Inflammatory macrophage treated with lipopolysaccharide for 4 hours (primary cell): Measurements from ENCODE around the gene SLC35D2.
"Not testable (repeated sequence)": the region's sequence is repeated elsewhere in the genome, so short reads cannot be mapped to it uniquely, and the experiment has no call there.

Source experiments
- DNase-seq: peaks from one replicate; pipeline ENCODE4 v3.0.0-alpha.2; 2020

Gene SLC35D2

DNA sequence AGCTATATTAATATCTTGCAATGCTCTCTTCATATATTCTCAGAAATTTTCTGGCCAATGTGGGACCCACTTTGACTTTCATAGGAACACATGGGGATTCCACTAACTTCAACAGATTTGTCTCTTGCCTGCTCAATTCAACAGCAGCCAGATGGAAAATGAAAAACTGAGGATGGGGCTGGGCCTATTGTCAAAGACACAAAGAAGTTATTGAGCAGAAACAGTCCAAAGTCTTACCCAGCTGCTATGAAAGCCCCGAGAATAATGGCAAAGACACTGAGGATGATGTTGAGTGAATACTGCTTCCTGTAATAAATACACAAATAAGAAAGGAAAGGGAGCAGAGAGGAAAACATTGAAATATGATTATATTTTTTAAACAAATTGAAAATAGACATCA is 32.6 kb downstream of the SLC35D2 start:
- DNase-seq = no peak

DNA sequence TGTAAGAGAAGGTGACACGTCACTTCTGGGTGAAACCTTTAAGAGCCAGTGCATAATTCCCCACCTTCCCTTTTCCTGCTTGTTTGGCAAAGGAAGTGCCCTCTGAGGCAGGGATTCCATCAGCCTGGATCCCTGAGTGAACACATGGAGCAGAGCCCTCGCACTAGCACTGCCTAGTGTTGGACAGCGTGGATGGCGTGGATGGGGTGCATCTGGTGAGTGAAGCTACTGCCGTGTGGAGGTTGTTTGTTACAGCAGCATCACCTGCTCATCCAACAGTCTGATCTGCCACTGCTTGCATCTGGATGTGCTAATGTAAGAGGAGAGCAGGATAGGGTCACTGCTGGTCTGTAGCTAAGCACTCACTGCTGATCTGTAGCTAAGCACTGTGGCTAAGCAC is 35.2 kb downstream of the SLC35D2 start:
- DNase-seq = no peak

DNA sequence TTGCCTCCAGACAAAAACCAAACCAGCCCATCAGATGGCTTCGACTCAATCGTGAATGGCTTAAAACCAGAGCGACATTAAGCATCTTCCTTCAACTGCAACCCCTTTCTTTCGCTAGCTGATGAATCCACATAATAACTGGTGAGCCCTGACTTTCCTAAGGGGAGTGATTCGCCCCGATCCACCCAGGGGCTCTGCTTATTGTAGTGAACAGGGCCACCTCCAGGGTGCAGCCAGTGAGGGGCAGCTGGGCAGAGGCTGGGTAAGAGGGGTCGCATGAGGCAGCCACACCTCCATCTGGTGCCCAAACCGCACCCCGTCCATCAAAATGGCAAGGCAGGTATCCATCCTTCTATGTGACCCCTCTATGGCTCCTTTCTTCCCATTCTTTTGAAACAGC is 38.0 kb downstream of the SLC35D2 start:
- no peak for DNase-seq

DNA sequence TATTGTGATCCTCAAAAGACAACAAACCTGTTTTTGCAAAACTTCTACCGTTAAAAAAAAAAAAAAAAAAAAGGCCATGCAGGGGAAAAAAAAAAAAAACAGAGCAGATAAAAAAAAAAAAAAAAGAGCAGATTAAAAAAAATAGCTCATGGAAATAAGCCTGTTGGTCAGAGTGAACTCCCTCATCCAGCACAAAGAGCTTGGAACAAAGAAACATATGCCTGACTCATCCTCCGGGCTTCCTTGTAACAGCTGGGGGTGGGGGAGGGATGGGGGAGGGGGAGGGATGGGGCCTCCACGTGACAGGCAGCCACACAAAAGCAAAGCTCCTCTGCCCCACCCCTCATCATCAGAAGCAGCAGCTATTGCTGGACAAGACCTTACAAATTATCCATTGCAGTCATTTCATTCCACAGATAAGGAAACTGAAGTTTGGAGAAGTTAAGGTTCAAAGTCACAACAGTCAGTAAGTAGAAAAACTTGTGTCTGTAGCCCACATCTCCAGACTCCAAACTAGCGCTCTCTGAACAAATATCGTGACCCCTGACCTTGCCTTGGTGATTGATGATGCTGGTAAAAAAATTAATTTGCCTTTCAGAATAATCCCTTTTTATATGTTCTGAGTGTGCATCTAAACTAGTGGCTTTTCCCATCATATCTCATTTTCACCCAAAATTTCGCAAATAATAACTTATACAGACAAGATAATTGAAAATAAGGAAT is 38.9 kb downstream of the SLC35D2 start:
- peak; percentile 24 for DNase-seq

DNA sequence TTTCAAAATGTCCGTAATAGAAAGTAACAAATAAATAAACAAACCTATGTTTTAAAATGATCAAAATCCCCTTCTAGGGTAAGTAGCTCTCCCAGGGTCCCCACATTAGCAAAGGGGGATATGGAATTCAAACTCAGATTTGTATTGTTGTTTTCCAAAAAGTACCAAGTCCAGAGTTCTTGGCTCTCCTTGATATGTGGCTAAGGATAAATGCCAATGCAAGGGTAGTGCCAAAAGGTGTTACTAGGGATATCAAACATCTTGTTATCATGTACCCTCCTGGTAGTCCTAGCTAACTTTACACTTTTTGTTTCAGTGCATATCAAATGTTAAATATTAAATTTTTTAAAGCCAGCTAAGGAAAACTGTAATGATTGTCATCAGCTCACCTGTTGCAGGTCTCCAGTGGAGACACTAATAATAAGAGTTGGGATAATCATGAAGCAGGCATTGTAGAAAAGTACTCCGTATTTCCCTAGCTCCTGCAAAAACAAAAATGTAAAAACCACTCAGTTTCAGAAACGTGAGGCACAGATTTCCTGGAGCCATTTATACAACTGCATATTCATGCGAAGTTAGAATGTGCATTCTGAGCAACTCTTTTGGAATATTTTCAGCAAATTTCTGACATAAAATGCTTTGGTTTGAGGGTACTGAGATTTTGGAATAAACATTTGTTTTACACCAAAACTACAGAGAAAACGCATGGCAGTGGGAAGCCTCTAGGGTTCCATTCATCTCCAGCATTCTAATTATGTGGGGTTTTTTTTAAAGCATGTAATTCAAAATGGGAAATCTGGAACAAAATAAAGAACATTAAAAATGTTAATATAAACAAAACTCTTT is 39.8 kb downstream of the SLC35D2 start:
- no peak for DNase-seq

DNA sequence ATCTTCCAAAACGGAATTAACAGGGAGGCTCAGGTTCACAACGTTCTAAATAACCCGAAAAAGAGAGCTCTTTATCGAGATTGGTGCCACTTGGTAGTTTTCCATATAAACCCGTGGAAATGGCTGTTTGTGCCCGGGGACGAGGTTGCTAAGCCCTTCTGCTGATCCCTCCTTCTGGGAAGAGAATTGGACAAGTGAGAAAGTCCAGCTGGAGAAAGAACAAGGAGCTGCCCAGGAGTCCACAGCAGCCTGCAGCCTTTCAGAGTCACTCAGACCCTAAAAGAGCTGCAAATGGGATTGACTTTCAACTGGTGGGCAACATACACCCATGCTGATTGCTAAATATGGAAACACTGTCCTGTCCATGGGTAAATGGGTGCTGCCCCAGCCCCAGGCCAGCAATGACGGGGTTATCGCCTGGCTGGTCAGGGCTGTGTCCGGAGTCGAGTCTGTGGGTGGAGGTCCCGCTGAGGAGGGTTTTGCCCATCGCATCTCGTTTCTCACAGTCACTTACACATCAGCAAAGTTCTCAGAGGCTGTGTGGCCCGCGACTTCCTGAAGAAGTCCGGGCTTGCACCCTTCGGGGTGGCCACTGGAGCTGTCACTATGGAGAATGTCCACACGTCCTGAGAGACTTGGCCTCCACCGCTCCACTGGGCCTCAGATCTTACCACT is 40.8 kb downstream of the SLC35D2 start:
- DNase-seq = no peak

DNA sequence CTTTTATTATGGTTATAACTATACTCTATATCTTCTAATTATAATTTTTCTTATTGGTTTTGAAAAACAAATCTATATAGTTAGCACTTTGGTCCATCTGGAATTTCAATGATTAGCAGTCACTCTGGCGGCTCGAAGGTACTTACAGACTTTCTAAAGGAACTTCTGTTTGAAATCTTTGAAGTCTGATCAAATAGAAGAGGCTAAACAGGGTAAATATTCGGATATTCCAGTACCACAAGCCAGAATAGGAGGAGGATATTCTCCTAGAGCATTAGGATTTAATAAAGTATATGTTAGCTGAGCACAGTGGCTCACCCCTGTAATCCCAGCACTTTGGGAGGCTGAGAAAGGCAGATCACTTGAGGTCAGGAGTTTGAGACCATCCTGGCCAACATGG is 42.8 kb downstream of the SLC35D2 start:
- DNase-seq = no peak

DNA sequence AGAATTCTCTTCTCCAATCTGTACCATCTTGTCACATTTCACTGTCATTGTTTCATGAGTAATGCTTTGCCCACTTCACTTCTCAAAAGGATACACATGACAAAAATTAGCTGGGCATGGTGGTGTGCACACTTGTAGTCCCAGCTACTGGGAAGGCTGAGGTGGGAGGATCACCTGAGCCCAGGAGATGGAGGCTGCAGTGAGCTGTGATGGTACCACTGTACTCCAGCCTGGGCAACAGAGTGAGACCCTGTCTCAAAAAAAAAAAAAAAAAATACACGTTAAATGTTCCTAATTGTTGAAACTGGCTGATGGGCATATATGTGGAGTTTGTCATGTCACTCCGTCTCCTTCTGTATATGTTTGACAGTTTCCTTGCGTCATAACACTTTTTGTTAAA is 45.2 kb downstream of the SLC35D2 start:
- no peak for DNase-seq

DNA sequence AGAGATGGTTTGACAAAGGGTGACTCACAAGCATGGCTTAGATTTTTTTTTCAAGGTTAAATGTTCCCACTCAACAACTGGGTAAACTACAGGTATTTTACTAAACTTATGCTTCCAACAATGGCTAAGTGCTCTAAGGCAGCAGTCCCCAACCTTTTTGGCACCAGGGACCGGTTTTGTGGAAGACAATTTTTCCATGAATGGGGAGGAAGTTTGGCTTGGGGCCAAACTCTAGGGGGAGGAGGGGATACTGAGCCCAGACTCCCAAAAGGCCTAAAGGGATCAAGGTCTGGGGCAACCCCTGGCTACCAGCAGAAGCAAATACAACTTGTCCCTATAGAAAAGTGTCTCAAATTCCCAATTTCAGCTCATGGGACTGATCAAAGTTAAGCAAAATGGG is 49.6 kb downstream of the SLC35D2 start:
- DNase-seq = no peak

DNA sequence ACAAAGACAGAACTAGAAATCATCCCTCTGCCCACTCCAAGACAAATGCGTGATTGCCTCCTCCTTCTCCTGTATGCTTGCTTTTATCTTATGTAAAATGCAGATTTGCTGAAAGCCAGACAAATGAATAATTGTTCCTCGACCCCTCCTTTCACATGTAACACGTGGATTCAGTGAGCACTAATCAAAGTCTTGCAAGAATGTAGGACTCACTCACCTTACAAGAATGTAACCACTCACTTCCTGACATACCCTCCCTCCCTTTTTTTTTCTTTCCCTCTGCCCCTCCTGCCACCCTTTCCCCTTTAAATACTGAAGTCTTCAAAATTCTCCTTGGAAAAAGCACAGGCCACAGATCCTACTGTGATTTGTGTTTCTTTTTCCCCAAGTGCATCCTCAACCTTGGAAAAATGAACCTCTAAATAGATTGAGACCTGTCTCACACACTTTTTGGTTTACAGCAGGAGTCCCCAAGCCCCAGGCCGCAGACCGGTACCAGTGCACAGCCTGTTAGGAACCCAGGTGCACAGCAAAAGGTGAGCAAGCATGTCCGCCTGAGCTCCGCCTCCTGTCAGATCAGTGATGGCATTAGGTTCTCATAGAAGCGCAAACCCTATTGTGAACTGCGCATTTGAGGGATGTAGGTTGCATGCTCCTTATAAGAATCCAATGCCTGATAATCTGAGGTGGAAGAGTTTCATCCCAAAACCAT is 52.1 kb downstream of the SLC35D2 start:
- no peak for DNase-seq

DNA sequence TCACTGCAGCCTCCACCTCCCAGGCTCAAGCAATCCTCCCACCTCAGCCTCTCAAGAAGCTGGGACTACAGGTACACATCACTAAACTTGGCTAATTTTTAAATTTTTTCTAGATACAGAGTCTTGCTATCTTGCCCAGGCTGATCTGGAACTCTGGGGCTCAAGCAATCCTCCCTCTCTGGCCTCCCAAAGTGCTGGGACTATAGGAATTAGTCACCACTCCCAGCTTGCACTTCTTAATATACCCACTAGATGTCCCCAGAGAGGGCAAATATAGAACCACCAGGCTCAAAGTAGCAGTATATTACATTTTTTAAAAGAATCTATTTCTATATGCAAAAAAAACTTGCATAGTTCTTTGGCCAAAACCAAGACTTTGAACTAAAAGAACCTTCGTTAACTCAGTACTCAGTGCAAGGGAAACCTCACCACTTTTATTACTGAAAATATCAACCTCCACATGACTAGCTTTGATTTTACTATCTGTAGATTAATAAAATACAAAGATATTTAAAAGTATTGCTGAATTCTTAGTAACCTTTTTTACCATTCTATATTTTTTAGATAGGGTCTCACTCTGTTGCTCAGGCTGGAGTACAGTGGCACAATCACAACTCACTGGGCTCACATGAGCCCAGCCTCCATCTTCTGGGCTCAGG is 55.7 kb downstream of the SLC35D2 start:
- peak; percentile 61 for DNase-seq

DNA sequence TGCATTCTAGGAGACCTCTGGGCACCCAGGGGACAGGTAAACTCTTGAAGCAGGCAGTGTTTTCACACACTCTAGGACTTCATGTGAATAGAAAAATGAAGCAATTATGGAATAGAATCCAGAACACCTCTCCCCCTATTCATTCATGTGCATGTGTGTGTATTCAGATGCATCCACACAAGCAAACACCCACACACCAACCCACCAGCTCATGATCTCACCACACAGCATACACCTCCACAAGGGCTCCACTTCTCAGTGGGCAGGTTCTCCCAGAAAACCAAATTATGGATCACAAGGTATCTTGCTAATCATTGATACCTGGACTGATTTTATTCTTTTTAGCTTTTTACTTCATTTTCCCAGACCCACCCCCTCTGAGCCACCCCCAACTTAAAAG is 60.3 kb downstream of the SLC35D2 start:
- DNase-seq = no peak

DNA sequence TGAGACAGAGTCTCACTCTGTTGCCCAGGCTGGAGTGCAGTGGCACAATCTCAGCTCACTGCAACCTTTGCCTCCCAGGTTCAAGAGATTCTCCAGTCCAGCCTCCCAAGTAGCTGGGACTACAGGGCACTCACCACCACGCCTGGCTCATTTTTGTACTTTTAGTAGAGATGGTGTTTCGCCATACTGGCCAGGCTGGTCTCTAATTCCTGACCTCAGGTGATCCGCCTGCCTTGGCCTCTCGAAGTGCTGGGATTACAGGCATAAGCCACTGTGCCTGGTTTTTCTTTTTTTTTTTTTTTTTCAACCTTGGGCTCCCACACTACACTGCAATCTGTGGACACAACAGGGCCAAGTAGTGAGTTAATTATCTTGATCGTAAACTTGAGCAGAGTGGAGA is 60.8 kb downstream of the SLC35D2 start:
- not testable (repeated sequence) for DNase-seq

DNA sequence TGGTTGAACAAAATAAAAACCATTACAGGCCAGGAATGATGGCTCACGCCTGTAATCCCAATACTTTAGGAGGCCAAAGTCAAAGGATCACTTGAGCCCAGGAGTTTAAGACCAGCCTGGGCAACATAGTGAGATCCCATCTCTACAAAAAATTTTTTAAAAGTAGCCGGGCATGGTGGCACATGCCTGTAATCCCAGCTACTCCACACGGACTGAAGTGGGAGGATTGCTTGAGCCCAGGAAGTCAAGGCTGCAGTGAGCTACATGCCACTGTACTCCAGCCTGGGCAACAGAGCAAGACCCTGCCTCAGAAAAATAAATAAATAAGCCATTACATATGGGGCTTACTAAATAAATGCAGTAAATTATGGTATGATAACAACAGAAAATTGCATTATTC is 61.3 kb downstream of the SLC35D2 start:
- DNase-seq = not testable (repeated sequence)

DNA sequence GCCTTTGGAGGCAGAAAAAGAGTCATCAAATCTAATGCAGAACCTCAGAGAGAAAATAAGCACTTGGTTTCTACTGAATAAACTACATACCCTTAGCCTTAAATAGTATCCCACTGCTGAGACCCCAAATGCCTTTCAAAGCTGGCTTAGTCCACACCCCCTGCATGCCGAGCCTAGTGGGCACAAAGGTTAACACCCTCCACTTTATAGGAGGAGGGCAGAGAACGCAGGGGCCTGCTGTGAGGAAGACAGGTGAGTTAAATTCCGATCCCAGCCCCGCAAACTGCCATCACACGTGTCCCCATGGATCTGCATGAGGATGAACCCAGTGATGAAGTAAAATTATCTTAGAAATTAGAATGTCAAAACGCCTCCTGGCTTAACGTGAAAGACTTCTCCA is 62.0 kb downstream of the SLC35D2 start:
- no peak for DNase-seq

DNA sequence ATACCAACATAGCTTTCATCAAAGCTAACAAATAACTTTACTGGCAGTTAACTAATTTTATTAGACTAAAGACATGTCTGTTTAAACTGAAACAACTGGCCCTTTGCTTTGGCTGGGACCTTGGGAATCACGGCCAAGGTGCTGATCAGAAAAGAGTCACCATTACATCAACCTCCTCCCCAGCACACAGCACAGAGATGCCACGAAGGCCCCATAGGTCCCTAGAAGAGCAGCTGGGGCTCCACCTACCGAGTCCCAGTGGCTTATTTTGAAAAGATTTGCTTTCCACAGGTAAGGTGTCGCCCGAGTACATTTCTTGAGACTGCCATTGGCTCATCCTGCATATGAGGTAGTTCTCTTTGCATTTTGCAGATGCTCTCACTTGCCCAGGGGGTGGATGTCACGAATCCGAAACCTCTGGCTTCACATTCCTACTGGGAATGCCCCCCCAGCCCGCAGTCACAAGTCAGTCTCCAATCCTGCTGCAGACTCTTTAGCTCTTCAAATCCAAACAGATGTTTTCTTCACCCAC is 62.7 kb downstream of the SLC35D2 start:
- DNase-seq = no peak

DNA sequence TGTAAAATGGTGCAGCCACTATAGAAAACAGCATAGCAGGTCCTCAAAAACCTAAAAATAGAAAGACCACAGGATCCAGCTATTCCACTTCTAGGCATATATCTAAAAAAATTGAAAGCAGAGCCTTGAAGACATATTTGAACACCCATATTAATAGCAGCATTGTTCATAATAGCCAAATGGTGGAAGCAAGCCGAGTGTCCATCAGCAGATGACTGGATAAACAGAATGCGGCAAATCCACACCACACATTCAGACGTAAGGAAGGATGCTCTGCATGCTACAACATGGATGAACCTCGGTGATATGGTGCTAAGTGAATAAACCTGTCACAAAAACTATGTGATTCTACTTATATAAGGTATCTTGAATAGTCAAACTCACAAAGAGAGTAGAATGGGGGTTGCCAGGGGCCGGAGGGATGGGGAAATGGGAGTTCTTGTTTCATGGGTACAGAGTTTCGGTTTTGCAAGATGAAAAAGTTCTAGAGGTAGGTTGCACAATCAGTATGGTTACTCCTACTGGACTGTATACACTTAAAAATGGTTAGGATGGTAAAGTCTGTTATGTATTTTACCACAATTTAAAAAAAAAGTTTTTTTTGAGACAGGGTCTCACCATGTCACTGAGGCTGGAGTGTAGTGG is 64.5 kb downstream of the SLC35D2 start:
- DNase-seq = peak; percentile 76

DNA sequence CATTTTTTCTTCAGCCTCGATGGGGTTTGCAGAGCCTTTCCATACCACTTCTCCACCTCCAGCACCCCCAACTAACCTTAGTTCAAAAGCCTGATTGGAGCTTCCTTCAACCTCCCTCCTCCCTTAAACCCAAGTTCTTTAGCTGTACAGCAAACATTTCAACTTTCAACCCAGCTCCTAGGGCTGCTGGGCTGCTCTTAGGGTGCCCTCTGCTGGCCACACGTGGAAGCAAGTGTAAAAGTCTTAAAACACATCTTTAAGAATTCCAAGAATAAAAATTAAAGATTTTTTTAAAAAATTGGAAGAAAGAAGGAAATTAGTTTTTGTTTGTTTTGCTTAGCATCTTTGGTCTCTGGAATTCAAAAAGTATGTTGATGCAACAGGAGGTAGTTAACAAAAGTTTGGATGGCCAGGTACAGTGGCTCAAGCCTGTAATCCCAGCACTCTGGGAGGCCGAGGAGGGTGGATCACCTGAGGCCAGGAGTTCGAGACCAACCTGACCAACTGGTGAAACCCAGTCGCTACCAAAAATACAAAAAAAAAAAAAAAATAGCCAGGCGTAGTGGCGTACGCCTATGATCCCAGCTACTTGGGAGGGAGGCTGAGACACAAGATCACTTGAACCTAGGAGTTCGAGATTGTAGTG is 66.1 kb downstream of the SLC35D2 start:
- DNase-seq = peak; percentile 42

DNA sequence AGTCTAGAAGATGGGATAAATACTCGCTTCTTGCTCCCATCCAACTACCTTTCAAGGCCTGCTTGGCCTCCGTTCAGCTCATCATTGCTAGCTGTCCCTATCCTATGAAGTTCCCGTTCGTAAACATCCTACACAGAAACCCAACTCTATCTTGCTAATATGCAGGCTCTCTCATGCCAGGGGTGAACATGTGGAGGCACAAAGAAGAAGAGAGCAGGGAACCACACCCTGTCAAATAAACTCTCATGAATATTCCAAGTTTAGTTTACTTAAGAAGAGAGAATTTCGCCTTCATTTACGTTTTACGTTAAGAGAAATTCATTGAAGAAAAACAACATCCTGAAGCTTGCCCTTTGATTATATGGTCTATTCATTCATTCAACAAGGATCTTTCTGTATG is 73.7 kb downstream of the SLC35D2 start:
- no peak for DNase-seq

DNA sequence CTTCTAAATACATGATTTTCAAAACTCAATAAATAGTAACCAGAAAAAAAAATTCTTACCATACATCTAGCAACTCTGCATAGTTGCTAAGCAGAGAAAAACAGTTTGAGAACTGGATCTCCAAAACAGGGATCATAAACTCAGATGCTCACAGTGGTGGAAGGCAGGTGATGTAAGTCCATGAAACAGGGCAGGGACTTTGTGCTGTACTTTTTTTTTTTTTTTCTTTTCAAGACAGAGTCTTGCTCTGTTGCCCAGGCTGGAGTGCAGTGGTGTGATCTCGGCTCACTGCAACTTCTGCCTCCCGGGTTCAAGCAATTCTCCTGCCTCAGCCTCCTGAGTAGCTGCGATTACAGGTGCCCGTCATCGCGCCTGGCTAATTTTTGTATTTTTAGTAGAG is 76.6 kb downstream of the SLC35D2 start:
- not testable (repeated sequence) for DNase-seq

DNA sequence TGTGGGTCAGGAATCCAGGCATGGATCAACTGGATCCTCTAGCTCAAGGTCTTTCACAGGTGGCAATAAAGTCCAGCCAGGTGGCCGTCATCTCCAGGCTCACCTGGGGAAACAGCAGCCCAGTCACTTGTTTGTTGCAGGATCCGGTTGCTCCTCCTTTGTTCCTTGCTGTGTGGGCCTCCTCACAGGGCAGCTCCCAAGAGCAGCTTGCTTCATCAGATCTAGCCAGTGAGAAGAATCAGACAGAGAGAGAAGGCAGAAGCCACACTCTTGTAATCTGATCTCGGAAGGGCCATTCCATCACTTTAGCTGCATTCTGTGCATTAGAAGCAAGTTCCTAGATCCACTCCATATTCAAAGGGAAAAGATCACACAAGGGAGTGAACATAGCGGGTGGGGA is 78.3 kb downstream of the SLC35D2 start:
- no peak for DNase-seq
